Testis (tissue), 2 donors: ENCODE measurements around the gene CRTAC1.

Experiments used
- CTCF ChIP-seq, 3 experiments: fragments of 450-650 bp in 2 of 3; fragments of 200-600 bp in 1 of 3; sonication (generic) in 1 of 3; IDR thresholded peaks; one replicate each; pipeline ENCODE4 v1.5.1; 2016 to 2019; ENCODE audit warnings: antibody characterized with exemption in 3 of 3, mild to moderate bottlenecking in 2 of 3, moderate library complexity in 1 of 3
- POLR2A ChIP-seq: fragments of 450-650 bp; IDR thresholded peaks from one replicate; pipeline ENCODE4 v1.6.1; 2017; ENCODE audit warnings: antibody characterized with exemption, mild to moderate bottlenecking, moderate library complexity

GRCh38 chr10:98076086-98076485, 45.7 kb upstream of the CRTAC1 start:
- TF ChIP-seq CTCF (IDR thresholded peaks at IDR 0.05), result no peak
- TF ChIP-seq POLR2A, result no peak
